Measurements from ENCODE around the gene FNDC3B. TPM values are rescaled to one million over a fixed set of nuclear protein-coding genes. Genes with fewer than 3 reads are reported as not detected.
A peak's percentile ranks its signal among the peaks of the same experiment; 100 is the strongest.

FNDC3B gene
- total RNA-seq, 2 experiments from 2014 or later = 11.5 to 12.3 TPM

- H3K4me3 Mint-ChIP-seq = no peak overlapping the region
- peaks cover 22% of the 10 kb centered on the region for H3K4me1 Mint-ChIP-seq (ENCODE audit: low read depth)
- ATAC-seq (no peak), DNase-seq (no peak)
- no peaks in the 10 kb centered on the region for H3K27me3 Mint-ChIP-seq (ENCODE audit: low read depth)
- peaks cover 3% of the 10 kb centered on the region for H3K36me3 Mint-ChIP-seq (ENCODE audit: low read depth)
- CTCF ChIA-PET = no interaction called here
- POLR2A ChIA-PET = no interaction called here
- no peak overlapping the region for H3K27ac Mint-ChIP-seq
- H3K9me3 Mint-ChIP-seq (ENCODE audit: insufficient read depth) = no peaks in the 10 kb centered on the region
Observed at GRCh38 chr3:172144601-172145000, 105.2 kb downstream of the FNDC3B start.

GRCh38 chr3:172145031-172145686 is 105.8 kb downstream of the FNDC3B start:
- no peaks in the 10 kb centered on the region for H3K27me3 Mint-ChIP-seq (ENCODE audit: low read depth)
- CTCF ChIA-PET = no interaction called here
- POLR2A ChIA-PET = interaction anchor here (0.6 kb wide), 1 partner anchor 91 kb away, joined by 6 read pairs; no protein-coding TSS in a partner anchor
- no peak for DNase-seq
- H3K27ac Mint-ChIP-seq = no peak overlapping the region
- H3K9me3 Mint-ChIP-seq (ENCODE audit: insufficient read depth) = no peaks in the 10 kb centered on the region
- no peak overlapping the region for H3K4me3 Mint-ChIP-seq
- H3K4me1 Mint-ChIP-seq (ENCODE audit: low read depth) = peaks cover 20% of the 10 kb centered on the region
- no peak for ATAC-seq
- H3K36me3 Mint-ChIP-seq (ENCODE audit: low read depth) = peaks cover 3% of the 10 kb centered on the region

- Mint-ChIP-seq H3K27ac (no peak overlapping the region), H3K27me3 (ENCODE audit: low read depth) (no peaks in the 10 kb centered on the region), H3K36me3 (ENCODE audit: low read depth) (peaks cover 3% of the 10 kb centered on the region), H3K4me1 (ENCODE audit: low read depth) (peaks cover 20% of the 10 kb centered on the region), H3K9me3 (ENCODE audit: insufficient read depth) (no peaks in the 10 kb centered on the region), H3K4me3 (no peak overlapping the region)
- DNase-seq (no peak), ATAC-seq (no peak)
- CTCF ChIA-PET = no interaction called here
- POLR2A ChIA-PET = no interaction called here
Observed at GRCh38 chr3:172146349-172146748, 107.0 kb downstream of the FNDC3B start.

GRCh38 chr3:172147113-172147818 is 107.9 kb downstream of the FNDC3B start:
- ATAC-seq = no peak
- Mint-ChIP-seq H3K9me3 (ENCODE audit: insufficient read depth) (no peaks in the 10 kb centered on the region), H3K4me1 (ENCODE audit: low read depth) (peaks cover 18% of the 10 kb centered on the region), H3K27me3 (ENCODE audit: low read depth) (no peaks in the 10 kb centered on the region), H3K4me3 (no peak overlapping the region), H3K27ac (no peak overlapping the region), H3K36me3 (ENCODE audit: low read depth) (peaks cover 3% of the 10 kb centered on the region)
- ChIA-PET CTCF (no interaction called here), POLR2A (no interaction called here)
- DNase-seq = no peak

- Mint-ChIP-seq H3K36me3 (ENCODE audit: low read depth) (peaks cover 3% of the 10 kb centered on the region), H3K4me1 (ENCODE audit: low read depth) (peaks cover 23% of the 10 kb centered on the region), H3K4me3 (no peak overlapping the region), H3K9me3 (ENCODE audit: insufficient read depth) (no peaks in the 10 kb centered on the region), H3K27me3 (ENCODE audit: low read depth) (no peaks in the 10 kb centered on the region), H3K27ac (no peak overlapping the region)
- DNase-seq = no peak
- ChIA-PET CTCF (no interaction called here), POLR2A (no interaction called here)
- no peak for ATAC-seq
Observed at GRCh38 chr3:172148241-172148640, 108.9 kb downstream of the FNDC3B start.

- Mint-ChIP-seq H3K9me3 (ENCODE audit: insufficient read depth) (no peaks in the 10 kb centered on the region), H3K36me3 (ENCODE audit: low read depth) (peaks cover 2% of the 10 kb centered on the region), H3K27ac (no peak overlapping the region), H3K27me3 (ENCODE audit: low read depth) (no peaks in the 10 kb centered on the region), H3K4me1 (ENCODE audit: low read depth) (peaks cover 29% of the 10 kb centered on the region), H3K4me3 (no peak overlapping the region)
- ChIA-PET POLR2A (no interaction called here), CTCF (no interaction called here)
- no peak for DNase-seq
- ATAC-seq = no peak
Observed at GRCh38 chr3:172148702-172149565, 109.6 kb downstream of the FNDC3B start.

DNA sequence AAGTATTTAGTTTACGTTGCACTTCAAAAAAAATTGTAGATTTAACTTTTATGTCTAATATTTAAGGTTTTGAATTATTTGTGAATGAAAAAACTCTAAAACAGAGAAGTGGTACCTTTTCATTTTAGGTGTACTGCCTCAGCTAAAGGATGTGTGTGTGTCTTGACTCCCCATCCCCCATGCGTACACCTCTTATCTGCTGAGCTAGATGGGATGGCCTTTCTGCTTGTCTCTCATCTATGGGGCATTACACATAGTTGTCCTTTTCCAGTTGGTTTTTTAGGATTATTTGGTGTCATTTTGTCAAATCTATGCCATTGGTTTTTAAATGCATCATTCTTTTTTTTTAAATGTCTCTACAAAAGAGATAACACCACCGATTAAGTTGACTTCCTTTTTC is 110.9 kb downstream of the FNDC3B start:
- Mint-ChIP-seq H3K4me3 (no peak overlapping the region), H3K36me3 (ENCODE audit: low read depth) (peaks cover 1% of the 10 kb centered on the region), H3K27ac (no peak overlapping the region), H3K9me3 (ENCODE audit: insufficient read depth) (no peaks in the 10 kb centered on the region), H3K4me1 (ENCODE audit: low read depth) (peaks cover 31% of the 10 kb centered on the region), H3K27me3 (ENCODE audit: low read depth) (no peaks in the 10 kb centered on the region)
- ChIA-PET CTCF (interaction anchor here (1.3 kb wide), 1 partner anchor 182 kb away, joined by 3 read pairs; no protein-coding TSS in a partner anchor), POLR2A (no interaction called here)
- DNase-seq (no peak), ATAC-seq (no peak)

DNA sequence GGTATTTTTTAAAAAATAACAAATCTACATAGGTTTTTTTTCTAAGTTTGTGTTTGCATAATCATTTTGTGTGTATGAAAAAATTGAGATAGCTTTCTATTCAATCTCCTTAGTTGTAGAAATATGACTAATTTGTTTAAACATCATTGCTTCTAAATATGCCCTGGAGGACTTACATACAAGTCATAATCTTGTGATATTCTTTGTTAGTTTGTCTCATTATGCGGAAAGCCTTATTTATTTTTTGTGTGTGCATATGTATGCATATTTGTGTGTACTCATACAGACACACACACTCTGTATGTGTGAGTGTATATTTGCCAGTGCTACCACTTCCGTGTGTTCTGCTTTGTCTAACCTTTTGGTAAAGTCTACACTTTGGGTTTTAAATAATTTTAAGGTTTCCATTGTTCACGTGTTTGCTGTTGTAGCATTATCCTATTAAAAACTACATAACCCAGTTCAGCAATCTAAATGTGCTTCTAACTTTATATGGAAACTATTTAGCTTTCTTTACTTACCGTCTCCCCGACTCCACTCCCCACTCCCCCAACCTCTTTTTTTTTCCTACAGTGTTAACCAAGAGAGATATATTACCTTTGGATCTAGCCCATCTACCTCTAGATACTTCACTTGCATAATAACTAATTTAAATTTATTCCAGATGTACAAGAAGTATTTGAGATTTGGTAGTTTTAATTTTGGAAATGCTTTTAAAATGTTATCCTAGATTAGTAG is 111.7 kb downstream of the FNDC3B start:
- H3K27me3 Mint-ChIP-seq (ENCODE audit: low read depth) = no peaks in the 10 kb centered on the region
- POLR2A ChIA-PET = no interaction called here
- no peak for DNase-seq
- H3K27ac Mint-ChIP-seq = no peak overlapping the region
- no peak for ATAC-seq
- peaks cover 28% of the 10 kb centered on the region for H3K4me1 Mint-ChIP-seq (ENCODE audit: low read depth)
- CTCF ChIA-PET = no interaction called here
- no peak overlapping the region for H3K4me3 Mint-ChIP-seq
- no peaks in the 10 kb centered on the region for H3K9me3 Mint-ChIP-seq (ENCODE audit: insufficient read depth)
- H3K36me3 Mint-ChIP-seq (ENCODE audit: low read depth) = peaks cover 1% of the 10 kb centered on the region

DNA sequence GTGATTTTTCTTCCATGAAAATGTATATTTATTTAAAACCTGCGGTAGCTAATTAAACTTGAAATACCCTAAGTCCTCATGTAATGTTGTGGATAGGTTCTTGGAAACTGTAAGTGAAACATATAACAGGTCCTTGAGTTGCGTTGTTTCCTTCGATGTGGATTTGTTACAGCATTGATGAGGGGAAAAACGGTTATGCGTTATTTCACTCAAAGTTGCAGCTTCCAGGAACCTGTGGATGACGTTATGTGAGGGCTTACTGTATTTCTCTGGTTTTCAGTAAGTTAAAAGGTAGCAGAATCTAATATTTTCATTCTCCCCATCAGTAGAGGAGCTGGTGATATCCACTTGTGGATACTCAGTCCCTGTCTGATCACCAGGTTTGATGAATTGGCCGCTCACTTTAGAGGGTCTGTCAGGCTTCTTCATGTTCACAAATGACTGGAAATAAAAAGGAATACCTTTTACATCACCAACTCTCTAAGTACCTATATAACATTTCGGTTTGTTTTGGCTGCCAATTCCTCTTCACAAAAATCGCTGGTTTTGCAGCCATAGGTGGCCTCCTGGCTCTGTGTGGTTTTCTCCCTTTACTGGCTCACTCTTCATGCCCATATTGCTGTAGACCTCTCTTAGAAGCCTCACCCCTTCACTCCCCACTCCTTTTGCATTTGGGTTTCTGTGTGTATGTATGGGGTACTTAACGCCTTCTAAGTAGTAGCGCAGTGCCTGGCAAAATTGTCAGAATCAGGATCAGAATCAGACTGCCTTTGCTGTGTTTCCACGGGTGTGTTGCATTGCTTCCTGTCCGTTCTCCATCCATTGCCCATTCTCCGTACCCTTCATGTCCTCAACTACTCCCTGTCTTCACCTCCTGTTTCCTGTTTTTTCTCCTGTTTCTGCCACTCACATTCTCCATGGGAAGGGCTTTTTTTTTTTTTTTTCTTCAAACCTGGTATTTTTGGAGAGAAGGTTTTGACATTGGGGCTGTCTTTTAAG is 112.6 kb downstream of the FNDC3B start:
- ChIA-PET POLR2A (no interaction called here), CTCF (no interaction called here)
- H3K27ac Mint-ChIP-seq = no peak overlapping the region

DNA sequence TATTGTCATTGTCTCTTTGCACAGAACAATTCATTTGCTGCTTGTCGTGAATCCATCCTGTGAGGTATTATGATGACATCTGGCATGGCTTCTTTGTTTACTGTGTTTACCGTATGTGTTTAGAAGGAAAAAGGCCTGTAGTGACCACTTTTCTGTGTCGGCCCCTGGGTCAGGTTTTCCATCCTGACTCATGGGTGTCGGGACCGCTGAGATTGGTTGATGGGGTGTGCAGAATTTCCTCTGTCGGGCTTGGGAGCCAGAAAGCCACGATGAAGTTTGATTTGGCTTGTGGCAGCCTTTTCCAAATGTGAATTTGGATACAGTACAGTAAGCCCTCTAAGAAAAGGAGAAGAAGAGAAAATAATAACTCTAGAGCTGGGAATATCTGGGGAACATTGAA is 113.5 kb downstream of the FNDC3B start:
- H3K27ac Mint-ChIP-seq = peak overlapping the region; percentile 11
- ATAC-seq = no peak
- CTCF ChIA-PET = no interaction called here

More for the DNA sequence above, 112.6 kb downstream of the FNDC3B start:
- Mint-ChIP-seq H3K27me3 (ENCODE audit: low read depth) (no peaks in the 10 kb centered on the region), H3K9me3 (ENCODE audit: insufficient read depth) (no peaks in the 10 kb centered on the region), H3K36me3 (ENCODE audit: low read depth) (no peaks in the 10 kb centered on the region), H3K4me3 (no peak overlapping the region), H3K4me1 (ENCODE audit: low read depth) (peaks cover 28% of the 10 kb centered on the region)
- no peak for ATAC-seq
- DNase-seq = no peak

More for the DNA sequence above, 113.5 kb downstream of the FNDC3B start:
- Mint-ChIP-seq H3K27me3 (ENCODE audit: low read depth) (no peaks in the 10 kb centered on the region), H3K9me3 (ENCODE audit: insufficient read depth) (no peaks in the 10 kb centered on the region), H3K36me3 (ENCODE audit: low read depth) (no peaks in the 10 kb centered on the region), H3K4me1 (ENCODE audit: low read depth) (peaks cover 26% of the 10 kb centered on the region), H3K4me3 (peak overlapping the region; percentile 15)
- DNase-seq = no peak
- POLR2A ChIA-PET = no interaction called here

Data from activated CD8-positive, alpha-beta T cell treated with anti-CD3 and anti-CD28 coated beads, Interleukin-2, amount 10 ng/mL, durations not matched to agents 7 days and 5 days (primary cell).